Brain microvascular endothelial cell (primary cell): ENCODE data around the gene ATP4A.
"Not testable (repeated sequence)": the region's sequence is repeated elsewhere in the genome, so short reads cannot be mapped to it uniquely, and the experiment has no call there.

Experiments
- DNase-seq: peaks from one replicate; pipeline ENCODE4 v3.0.0-alpha.2; 2020
- H3K27ac ChIP-seq: fragments of 250-450 bp; sonication (Bioruptor Pico); 2 replicates; pipeline ENCODE4 v1.5.1; 2020; ENCODE audit warnings: mild to moderate bottlenecking, moderate library complexity
- H3K27me3 ChIP-seq: fragments of 250-450 bp; sonication (Bioruptor Pico); replicated peaks from 2 replicates; pipeline ENCODE4 v1.5.1; 2020; ENCODE audit warnings: mild to moderate bottlenecking
- H3K36me3 ChIP-seq: fragments of 250-450 bp; sonication (Bioruptor Pico); replicated peaks from 2 replicates; pipeline ENCODE4 v1.5.1; 2020; ENCODE audit warnings: mild to moderate bottlenecking
- H3K4me3 ChIP-seq: 2 replicates; pipeline ENCODE4 v1.5.1; 2011; ENCODE audit warnings: low read depth, mild to moderate bottlenecking, control low read depth, low read length, moderate library complexity
- CTCF ChIP-seq: IDR thresholded peaks from 2 replicates; pipeline ENCODE4 v1.5.1; 2011; ENCODE audit warnings: low read depth, mild to moderate bottlenecking, moderate library complexity, low read length, control low read depth, inconsistent platforms; ENCODE audit errors: missing control alignments
- in situ Hi-C: cut with HindIII; loops from 2 replicates; pipeline ENCODE4 v1.10.0; 2017; ENCODE audit warnings: low sequenced_read_pairs, low pct_ligation_motif_present

Gene ATP4A

DNA sequence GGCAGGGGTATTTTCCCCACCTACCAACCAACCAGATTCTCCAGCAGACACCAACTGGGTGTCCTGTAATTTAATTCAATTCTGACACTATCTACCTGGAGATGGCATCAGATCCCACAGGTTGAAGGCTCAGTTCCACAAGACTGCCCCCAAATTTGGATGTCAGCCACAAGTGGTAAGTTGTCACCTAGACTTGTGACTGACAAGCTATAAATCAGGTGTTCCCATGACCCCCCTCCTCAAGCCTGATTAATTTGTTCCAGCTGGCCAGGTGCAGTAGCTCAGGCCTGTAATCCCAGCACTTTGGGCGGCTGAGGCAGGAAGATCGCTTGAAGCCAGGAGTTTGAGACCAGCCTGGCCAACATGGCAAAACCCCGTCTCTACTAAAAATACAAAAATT lies 38.5 kb upstream of the ATP4A start:
- Histone ChIP-seq H3K27me3 (no peaks in the 10 kb centered on the region), H3K27ac (no peak overlapping the region), H3K4me3 (no peak overlapping the region), H3K36me3 (no peaks in the 10 kb centered on the region)
- in situ Hi-C loops = no loop called here
- TF ChIP-seq CTCF = no peak
- no peak for DNase-seq

GRCh38 chr19:35596366-35596999 lies 33.0 kb upstream of the ATP4A start:
- no peak overlapping the region for H3K27ac ChIP-seq
- H3K36me3 ChIP-seq = no peaks in the 10 kb centered on the region
- no peak overlapping the region for H3K4me3 ChIP-seq
- H3K27me3 ChIP-seq = no peaks in the 10 kb centered on the region
- no peak for DNase-seq
- in situ Hi-C loops = no loop called here
- TF ChIP-seq CTCF = no peak

GRCh38 chr19:35595928-35596327 lies 32.5 kb upstream of the ATP4A start:
- no peak overlapping the region for H3K4me3 ChIP-seq
- H3K27ac ChIP-seq = no peak overlapping the region
- no peaks in the 10 kb centered on the region for H3K27me3 ChIP-seq
- DNase-seq = no peak
- TF ChIP-seq CTCF = no peak
- in situ Hi-C loops = no loop called here
- no peaks in the 10 kb centered on the region for H3K36me3 ChIP-seq

DNA sequence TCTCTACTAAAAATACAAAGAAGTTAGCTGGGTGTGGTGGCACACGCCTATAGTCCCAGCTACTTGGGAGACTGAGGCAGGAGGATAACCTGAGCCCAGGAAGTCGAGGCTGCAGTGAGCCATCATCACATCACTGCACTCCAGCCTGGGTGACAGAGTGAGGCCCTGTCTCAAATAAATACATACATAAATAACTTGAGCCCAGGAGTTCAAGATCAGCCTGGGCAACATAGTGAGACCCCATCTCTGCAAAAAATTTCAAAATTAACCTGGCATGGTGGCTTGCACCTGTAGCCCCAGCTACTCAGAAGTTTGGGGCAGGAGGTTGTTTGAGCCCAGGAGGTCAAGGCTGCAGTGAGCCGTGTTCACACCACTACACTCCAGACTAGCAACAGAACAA lies 31.6 kb upstream of the ATP4A start:
- H3K27me3 ChIP-seq, H3K4me3 ChIP-seq, H3K36me3 ChIP-seq, DNase-seq, H3K27ac ChIP-seq, in situ Hi-C loops: not testable (repeated sequence)

DNA sequence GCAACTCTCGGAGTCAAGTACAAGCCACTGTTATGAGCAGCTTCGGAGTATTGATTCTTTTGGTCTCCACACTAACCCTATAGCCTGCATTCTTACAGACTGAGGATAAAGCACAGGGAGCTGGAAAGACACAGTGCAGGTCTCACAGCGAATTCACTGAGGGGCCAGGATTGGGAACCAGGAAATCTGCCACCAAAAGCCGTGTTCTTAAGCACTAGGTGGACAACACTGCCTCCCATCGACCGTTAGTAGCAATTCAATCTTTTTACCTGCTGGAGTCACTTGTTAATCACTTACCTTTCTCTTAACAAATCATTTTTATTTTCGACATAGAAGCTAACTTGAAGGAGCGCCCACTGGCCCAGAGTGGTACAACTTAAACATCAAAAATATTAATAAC lies 28.8 kb upstream of the ATP4A start:
- no peak overlapping the region for H3K4me3 ChIP-seq
- no peaks in the 10 kb centered on the region for H3K27me3 ChIP-seq
- H3K27ac ChIP-seq = no peak overlapping the region
- H3K36me3 ChIP-seq = no peaks in the 10 kb centered on the region
- DNase-seq = no peak
- TF ChIP-seq CTCF = peak; percentile 57
- in situ Hi-C loops = no loop called here

GRCh38 chr19:35590875-35591274 lies 27.4 kb upstream of the ATP4A start:
- DNase-seq = no peak
- Histone ChIP-seq H3K27me3 (no peaks in the 10 kb centered on the region), H3K4me3 (no peak overlapping the region), H3K27ac (no peak overlapping the region), H3K36me3 (no peaks in the 10 kb centered on the region)
- no peak for TF ChIP-seq CTCF
- in situ Hi-C loops = no loop called here
